IMR-90 (cell line): ENCODE results near the gene CARD14. TPM values are rescaled to one million over a fixed set of nuclear protein-coding genes. Genes with fewer than 3 reads are reported as not detected.

Experiments used
- ATAC-seq: fragments of 200-7000 bp; cut with Tn5 transposase; 2 replicates; pipeline ENCODE4 v1.9.1; 2020; ENCODE audit warnings: low read depth, mild to moderate bottlenecking, moderate library complexity
- BruUV-seq: library from RNA; stranded (reverse); fragments of 400-500 nt; replicated peaks from 2 replicates; lab custom pipeline; 2021; lab: Mats Ljungman, UMichigan
- CTCF ChIA-PET: fragments of 300-600 bp; formaldehyde crosslinking; extraction: SDS; loops from one replicate; lab custom pipeline; 2021; ENCODE audit warnings: antibody characterized with exemption; lab: Yijun Ruan, JAX
- POLR2A ChIA-PET: fragments of 300-600 bp; sonication (Branson Sonifier 250); formaldehyde crosslinking; loops from one replicate; lab custom pipeline; 2022; ENCODE audit warnings: antibody characterized with exemption; ENCODE audit not compliant: unreplicated experiment; lab: Charles Lee
- DNase-seq: peaks from one replicate; pipeline ENCODE4 v3.0.0; 2013
- H2AFZ ChIP-seq: replicated peaks from 2 replicates; pipeline ENCODE3; 2013; ENCODE audit warnings: low read length, mild to moderate bottlenecking; ENCODE audit not compliant: poor library complexity
- H2AK5ac ChIP-seq: 2 replicates; pipeline ENCODE4 v1.6.1; 2013; ENCODE audit warnings: low read depth, low read length, inconsistent platforms
- H2AK9ac ChIP-seq: replicated peaks from 2 replicates; pipeline ENCODE3; 2013; ENCODE audit warnings: mild to moderate bottlenecking, low read depth, low read length, moderate library complexity; ENCODE audit not compliant: poor library complexity
- H2BK120ac ChIP-seq: 2 replicates; pipeline ENCODE4 v1.6.1; 2013; ENCODE audit warnings: low read depth, low read length, inconsistent platforms
- H2BK15ac ChIP-seq: 3 replicates; pipeline ENCODE4 v1.6.1; 2013; ENCODE audit warnings: low read depth, low read length, inconsistent platforms
- H2BK20ac ChIP-seq: 2 replicates; pipeline ENCODE4 v1.6.1; 2013; ENCODE audit warnings: low read depth, mild to moderate bottlenecking, inconsistent platforms, low read length, moderate library complexity
- H2BK5ac ChIP-seq: 2 replicates; pipeline ENCODE4 v1.6.1; 2013; ENCODE audit warnings: mild to moderate bottlenecking, low read depth, low read length, inconsistent platforms; ENCODE audit not compliant: poor library complexity, severe bottlenecking
- H3K14ac ChIP-seq: replicated peaks from 2 replicates; pipeline ENCODE4 v1.6.1; 2013; ENCODE audit warnings: low read depth, low read length, inconsistent platforms
- H3K18ac ChIP-seq: 2 replicates; pipeline ENCODE4 v1.6.1; 2013; ENCODE audit warnings: low read depth, low read length, control low read depth
- H3K23ac ChIP-seq: 2 replicates; pipeline ENCODE4 v1.6.1; 2013; ENCODE audit warnings: low read depth, low read length, inconsistent platforms
- H3K27ac ChIP-seq: 2 replicates; pipeline ENCODE4 v1.5.1; 2013; ENCODE audit warnings: mild to moderate bottlenecking, control low read depth, low read length; ENCODE audit not compliant: insufficient read depth
- H3K27me3 ChIP-seq: 2 replicates; pipeline ENCODE4 v1.6.1; 2013; ENCODE audit warnings: low read length; ENCODE audit not compliant: control insufficient read depth, insufficient read depth
- H3K36me3 ChIP-seq: 2 replicates; pipeline ENCODE4 v1.6.1; 2013; ENCODE audit warnings: low read length, mixed read lengths; ENCODE audit not compliant: control insufficient read depth, insufficient read depth
- H3K4ac ChIP-seq: 2 replicates; pipeline ENCODE4 v1.6.1; 2013; ENCODE audit warnings: low read depth, low read length, inconsistent platforms
- H3K4me1 ChIP-seq: 2 replicates; pipeline ENCODE4 v1.6.1; 2013; ENCODE audit warnings: low read length, mixed read lengths; ENCODE audit not compliant: control insufficient read depth, insufficient read depth
- H3K4me2 ChIP-seq: 2 replicates; pipeline ENCODE4 v1.6.1; 2013; ENCODE audit warnings: low read depth, mild to moderate bottlenecking, control low read depth, low read length, moderate library complexity
- H3K4me3 ChIP-seq: 2 replicates; pipeline ENCODE4 v1.5.1; 2013; ENCODE audit warnings: low read depth, mild to moderate bottlenecking, control low read depth, low read length, moderate library complexity; ENCODE audit not compliant: insufficient read depth
- H3K56ac ChIP-seq: 2 replicates; pipeline ENCODE4 v1.6.1; 2013; ENCODE audit warnings: low read length, inconsistent platforms; ENCODE audit not compliant: insufficient read depth; ENCODE audit errors: extremely low read depth
- H3K79me1 ChIP-seq, 2 experiments: 2 replicates each; pipeline ENCODE4 v1.6.1; 2013; ENCODE audit warnings: low read length in 2 of 2, inconsistent platforms in 1 of 2, low read depth in 1 of 2
- H3K9ac ChIP-seq: 2 replicates; pipeline ENCODE4 v1.6.1; 2013; ENCODE audit warnings: low read depth, low read length, control low read depth
- H3K9me1 ChIP-seq: 2 replicates; pipeline ENCODE4 v1.6.1; 2013; ENCODE audit warnings: low read length, inconsistent platforms; ENCODE audit not compliant: insufficient read depth
- H3K9me3 ChIP-seq: 2 replicates; pipeline ENCODE4 v1.6.1; 2013; ENCODE audit warnings: low read length; ENCODE audit not compliant: control insufficient read depth, insufficient read depth
- H4K20me1 ChIP-seq: 2 replicates; pipeline ENCODE4 v1.6.1; 2013; ENCODE audit warnings: low read length, inconsistent platforms; ENCODE audit not compliant: insufficient read depth
- H4K5ac ChIP-seq: 2 replicates; pipeline ENCODE4 v1.6.1; 2013; ENCODE audit warnings: mild to moderate bottlenecking, low read depth, low read length, control low read depth
- H4K8ac ChIP-seq, 2 experiments: 2 replicates each; pipeline ENCODE4 v1.6.1; 2013; ENCODE audit warnings: low read depth in 2 of 2, low read length in 2 of 2, control low read depth in 1 of 2, inconsistent platforms in 1 of 2
- H4K91ac ChIP-seq: 2 replicates; pipeline ENCODE4 v1.6.1; 2013; ENCODE audit warnings: low read depth, low read length, inconsistent platforms; ENCODE audit not compliant: insufficient read depth
- BHLHE40 ChIP-seq: fragments of 150-350 bp; IDR thresholded peaks from 2 replicates; pipeline ENCODE4 v1.6.1; 2016; ENCODE audit warnings: mild to moderate bottlenecking, low read depth, low read length
- CEBPB ChIP-seq: IDR thresholded peaks from 2 replicates; pipeline ENCODE4 v1.6.1; 2012; ENCODE audit warnings: low read depth, low read length, improper control_type of control experiment
- CHD1 ChIP-seq: IDR thresholded peaks from 2 replicates; pipeline ENCODE4 v1.6.1; 2012; ENCODE audit warnings: low read depth, low read length, improper control_type of control experiment
- CTCF ChIP-seq: conservative IDR thresholded peaks from 2 replicates; pipeline ENCODE4 v1.5.1; 2012; ENCODE audit warnings: mild to moderate bottlenecking, low read depth, low read length, improper control_type of control experiment
- FOS ChIP-seq: fragments of 150-350 bp; IDR thresholded peaks from 2 replicates; pipeline ENCODE4 v1.6.1; 2016; ENCODE audit warnings: low read depth, low read length
- MAFK ChIP-seq: IDR thresholded peaks from 2 replicates; pipeline ENCODE4 v1.6.1; 2012; ENCODE audit warnings: low read depth, low read length, improper control_type of control experiment
- MXI1 ChIP-seq: IDR thresholded peaks from 2 replicates; pipeline ENCODE4 v1.6.1; 2012; ENCODE audit warnings: low read depth, mild to moderate bottlenecking, low read length, moderate library complexity, borderline replicate concordance
- NFE2L2 ChIP-seq: fragments of 150-350 bp; IDR thresholded peaks from 2 replicates; pipeline ENCODE4 v1.6.1; 2016; ENCODE audit warnings: low read depth, mild to moderate bottlenecking, low read length
- POLR2A ChIP-seq: IDR thresholded peaks from 2 replicates; pipeline ENCODE4 v1.6.1; 2012; ENCODE audit warnings: mild to moderate bottlenecking, low read depth, low read length
- RAD21 ChIP-seq: IDR thresholded peaks from 2 replicates; pipeline ENCODE4 v1.6.1; 2012; ENCODE audit warnings: low read length, improper control_type of control experiment
- RFX5 ChIP-seq: IDR thresholded peaks from 2 replicates; pipeline ENCODE4 v1.8.0; 2012; ENCODE audit warnings: low read depth, mild to moderate bottlenecking, low read length, moderate library complexity
- SMC3 ChIP-seq: fragments of 150-350 bp; IDR thresholded peaks from 2 replicates; pipeline ENCODE4 v1.6.1; 2016; ENCODE audit warnings: low read depth, mild to moderate bottlenecking, antibody characterized with exemption, low read length, moderate library complexity
- WGBS, 2 experiments: methylation state at CpG; one replicate each; pipeline versions ENCODE4 v1.1.5 to v1.1.7; 2013; ENCODE audit warnings: missing lambda C conversion rate in 2 of 2; ENCODE audit not compliant: insufficient read length in 1 of 2; ENCODE audit errors: extremely low coverage in 2 of 2; 5-methylcytosine and 5-hydroxymethylcytosine counted together
- dilution Hi-C: fragments of 300-500 bp; cut with HindIII; formaldehyde crosslinking; loops from one replicate; pipeline ENCODE4 v1.14.3; 2018; ENCODE audit warnings: low sequenced_read_pairs; ENCODE audit not compliant: unreplicated experiment
- in situ Hi-C: fragments of 300-500 bp; cut with MboI; formaldehyde crosslinking; loops from 3 replicates; pipeline ENCODE4 v1.14.3; 2019; ENCODE audit warnings: low sequenced_read_pairs, inconsistent platforms, mixed read lengths
- intact Hi-C: fragments of 100-400 bp; cut with micrococcal nuclease; formaldehyde crosslinking; loops from 2 replicates; pipeline ENCODE4 v1.10.0; 2022
- polyA plus RNA-seq, 3 experiments: library from polyadenylated mRNA; depleted of rRNA; stranded (reverse); fragments of >200 nt; gene quantifications; 2 replicates each; pipeline ENCODE4 v1.2.3, GENCODE V29; 2012; ENCODE audit warnings: low replicate concordance in 1 of 3
- total RNA-seq: library from RNA; depleted of rRNA; stranded (reverse); fragments of >200 nt; gene quantifications from 2 replicates; pipeline ENCODE4 v1.2.3, GENCODE V29; 2012

The CARD14 gene
- total and polyA plus RNA-seq, 2 of the 4 experiments (the other 2 are of a cell fraction): not detected

GRCh38 chr17:80246726-80247125 lies 76.9 kb downstream of the CARD14 start:
- in situ Hi-C loops: no loop called here
- Histone ChIP-seq H3K9me3 (no peaks in the 10 kb centered on the region), H3K56ac (no peak overlapping the region), H2BK120ac (no peak overlapping the region), H3K27me3 (no peaks in the 10 kb centered on the region), H2AK5ac (no peak overlapping the region), H4K8ac (no peak overlapping the region), H2AK9ac (no peak overlapping the region), H4K91ac (no peak overlapping the region), H3K4me1 (no peaks in the 10 kb centered on the region), H3K14ac (no peak overlapping the region), H3K9ac (no peak overlapping the region), H2BK15ac (no peak overlapping the region), H3K4me2 (no peak overlapping the region), H3K18ac (no peak overlapping the region), H3K23ac (no peak overlapping the region), H2AFZ (no peak overlapping the region), H3K27ac (no peak overlapping the region), H4K20me1 (no peaks in the 10 kb centered on the region), H2BK5ac (no peak overlapping the region), H3K4ac (no peak overlapping the region), H3K36me3 (peaks cover 51% of the 10 kb centered on the region), H3K79me1 (no peaks in the 10 kb centered on the region), H4K5ac (no peak overlapping the region), H2BK20ac (no peak overlapping the region), H3K9me1 (0 out of 2 replicates have a peak, but pooled peaks cover 2% of the 10 kb centered on the region), H3K4me3 (no peak overlapping the region)
- CTCF ChIA-PET: no interaction called here
- intact Hi-C loops: no loop called here
- no peak for ATAC-seq
- POLR2A ChIA-PET: no interaction called here
- no peak for DNase-seq
- whole genome bisulfite sequencing, 2 experiments: no CpG with 5 or more reads among the region's 8 CpGs
- TF ChIP-seq BHLHE40 (no peak), CEBPB (no peak), RFX5 (no peak), RAD21 (no peak), MAFK (no peak), FOS (no peak), NFE2L2 (no peak), SMC3 (no peak), CHD1 (no peak), MXI1 (no peak), CTCF (no peak), POLR2A (no peak)
- dilution Hi-C loops: no loop called here
- BruUV-seq: no TSS peak
